ENCODE results near the gene IL34.

DNA sequence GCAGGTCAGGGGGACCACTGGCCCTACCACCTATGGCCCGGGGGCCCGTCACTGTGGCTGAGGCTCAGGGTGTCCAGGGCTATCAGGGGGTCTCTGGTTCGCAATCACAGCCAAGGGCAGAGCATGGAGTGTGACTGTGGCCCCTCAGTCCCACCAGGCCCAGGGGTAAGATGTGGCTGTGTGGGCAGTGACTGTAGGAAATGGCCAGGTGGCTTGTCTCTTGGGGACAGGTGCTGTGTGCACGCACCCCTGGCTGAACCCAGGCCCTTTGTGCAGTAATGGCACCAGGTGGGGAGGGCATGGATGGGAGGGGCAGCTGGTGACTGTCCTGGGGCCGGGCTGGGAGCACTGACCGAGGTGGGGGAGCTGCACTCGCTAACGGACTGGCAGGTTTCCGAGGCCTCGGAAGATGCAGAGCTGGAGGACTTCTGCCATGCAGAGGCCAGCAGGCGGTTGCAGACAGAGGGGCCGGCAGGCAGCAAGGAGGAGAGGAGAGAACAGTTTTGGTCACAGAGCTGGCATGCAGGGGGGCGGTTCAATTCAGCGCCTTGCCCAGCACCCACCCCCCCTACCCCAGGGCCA lies 18.8 kb downstream of the IL34 start:
- TF ChIP-seq EZH2phosphoT487 (IDR thresholded peaks at IDR 0.05; ENCODE audit: insufficient read depth, low read depth) (no peak), EZH2 (IDR thresholded peaks at IDR 0.05; ENCODE audit: insufficient read depth, poor library complexity, severe bottlenecking) (no peak)
